Loucy (cell line): Measurements from ENCODE around the gene MRPL34.

Experiments used
- EZH2phosphoT487 ChIP-seq: fragments of 200-600 bp; IDR thresholded peaks from 2 replicates; pipeline ENCODE4 v1.6.1; 2018; ENCODE audit warnings: antibody characterized with exemption, mild to moderate bottlenecking, moderate library complexity, borderline replicate concordance
- TF ChIP-seq, protein P1 (sequence below): fragments of 200-600 bp; sonication (generic); conservative IDR thresholded peaks from 2 replicates; pipeline ENCODE4 v1.5.1; 2014; ENCODE audit warnings: mild to moderate bottlenecking, antibody characterized with exemption, low read length

DNA sequence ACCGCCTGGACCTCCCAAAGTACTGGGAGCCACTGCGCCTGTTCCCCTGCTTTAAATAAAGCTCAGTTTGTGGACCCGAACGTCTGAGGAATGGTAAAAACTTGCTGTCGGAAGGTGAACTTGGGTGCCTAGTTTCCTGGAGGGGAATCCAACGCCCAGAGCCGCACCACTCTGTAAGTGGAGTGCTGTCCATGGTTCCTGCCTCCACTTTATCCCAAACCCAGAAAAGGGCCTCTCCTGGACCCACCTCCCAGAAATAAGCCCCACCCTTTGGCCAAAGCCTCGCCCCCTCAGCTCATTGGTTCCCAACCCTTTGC is 26.6 kb downstream of the MRPL34 start:
- TF ChIP-seq, protein P1, sequence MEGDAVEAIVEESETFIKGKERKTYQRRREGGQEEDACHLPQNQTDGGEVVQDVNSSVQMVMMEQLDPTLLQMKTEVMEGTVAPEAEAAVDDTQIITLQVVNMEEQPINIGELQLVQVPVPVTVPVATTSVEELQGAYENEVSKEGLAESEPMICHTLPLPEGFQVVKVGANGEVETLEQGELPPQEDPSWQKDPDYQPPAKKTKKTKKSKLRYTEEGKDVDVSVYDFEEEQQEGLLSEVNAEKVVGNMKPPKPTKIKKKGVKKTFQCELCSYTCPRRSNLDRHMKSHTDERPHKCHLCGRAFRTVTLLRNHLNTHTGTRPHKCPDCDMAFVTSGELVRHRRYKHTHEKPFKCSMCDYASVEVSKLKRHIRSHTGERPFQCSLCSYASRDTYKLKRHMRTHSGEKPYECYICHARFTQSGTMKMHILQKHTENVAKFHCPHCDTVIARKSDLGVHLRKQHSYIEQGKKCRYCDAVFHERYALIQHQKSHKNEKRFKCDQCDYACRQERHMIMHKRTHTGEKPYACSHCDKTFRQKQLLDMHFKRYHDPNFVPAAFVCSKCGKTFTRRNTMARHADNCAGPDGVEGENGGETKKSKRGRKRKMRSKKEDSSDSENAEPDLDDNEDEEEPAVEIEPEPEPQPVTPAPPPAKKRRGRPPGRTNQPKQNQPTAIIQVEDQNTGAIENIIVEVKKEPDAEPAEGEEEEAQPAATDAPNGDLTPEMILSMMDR = no peak
- no peak for TF ChIP-seq EZH2phosphoT487
